GM23338 (cell line): ENCODE data around the gene KYAT1. TPM values are rescaled to one million over a fixed set of nuclear protein-coding genes. Genes with fewer than 3 reads are reported as not detected.

Experiments used
- ATAC-seq: fragments of 200-7000 bp; cut with Tn5 transposase; 3 replicates; pipeline ENCODE4 v1.9.1; 2020
- DNase-seq: peaks from one replicate; pipeline ENCODE4 v3.0.0-alpha.2; 2015; ENCODE audit warnings: low spot score
- H2AFZ ChIP-seq: fragments of 200-600 bp; sonication (generic); 2 replicates; pipeline ENCODE4 v1.8.0; 2016; ENCODE audit warnings: antibody characterized with exemption, mild to moderate bottlenecking, moderate library complexity
- H3F3A ChIP-seq: fragments of 200-600 bp; sonication (generic); replicated peaks from 2 replicates; pipeline ENCODE4 v1.8.0; 2017; ENCODE audit warnings: antibody characterized with exemption, mixed run types, low read depth
- H3K27ac ChIP-seq: fragments of 200-600 bp; sonication (generic); 2 replicates; pipeline ENCODE4 v1.6.1; 2016; ENCODE audit warnings: low read depth
- H3K27me3 ChIP-seq: fragments of 200-600 bp; sonication (generic); 2 replicates; pipeline ENCODE4 v1.8.0; 2016; ENCODE audit warnings: mild to moderate bottlenecking, mixed run types, moderate library complexity; ENCODE audit not compliant: insufficient read depth
- H3K36me3 ChIP-seq: fragments of 200-600 bp; sonication (generic); 2 replicates; pipeline ENCODE4 v1.8.0; 2016; ENCODE audit warnings: mild to moderate bottlenecking; ENCODE audit not compliant: insufficient read depth
- H3K4me1 ChIP-seq: fragments of 200-600 bp; sonication (generic); 2 replicates; pipeline ENCODE4 v1.8.0; 2016; ENCODE audit warnings: mild to moderate bottlenecking, moderate library complexity; ENCODE audit not compliant: insufficient read depth
- H3K4me2 ChIP-seq: fragments of 200-600 bp; sonication (generic); 2 replicates; pipeline ENCODE4 v1.7.1; 2017; ENCODE audit warnings: mixed run types
- H3K4me3 ChIP-seq: fragments of 200-600 bp; sonication (generic); 2 replicates; pipeline ENCODE4 v1.6.1; 2016; ENCODE audit warnings: mixed run types
- H3K79me2 ChIP-seq: fragments of 200-600 bp; sonication (generic); replicated peaks from 2 replicates; pipeline ENCODE4 v1.8.0; 2017; ENCODE audit warnings: mild to moderate bottlenecking; ENCODE audit not compliant: insufficient read depth
- H3K9me2 ChIP-seq: fragments of 200-600 bp; sonication (generic); 2 replicates; pipeline ENCODE4 v1.8.0; 2017; ENCODE audit not compliant: insufficient read depth
- H4K20me1 ChIP-seq: fragments of 200-600 bp; sonication (generic); replicated peaks from 2 replicates; pipeline ENCODE4 v1.8.0; 2017; ENCODE audit warnings: mild to moderate bottlenecking; ENCODE audit not compliant: insufficient read depth
- H3K27ac Mint-ChIP-seq: 2 replicates; pipeline ENCODE4 v1.8.0; 2020; ENCODE audit warnings: inconsistent platforms, mild to moderate bottlenecking, moderate library complexity, mixed read lengths
- H3K27me3 Mint-ChIP-seq: 3 replicates; pipeline ENCODE4 v1.8.0; 2022; ENCODE audit warnings: low read depth, mild to moderate bottlenecking, moderate library complexity, mixed read lengths, inconsistent platforms; ENCODE audit not compliant: insufficient read depth, poor library complexity
- H3K36me3 Mint-ChIP-seq: 3 replicates; pipeline ENCODE4 v1.8.0; 2021; ENCODE audit warnings: low read depth, mild to moderate bottlenecking, inconsistent platforms, moderate library complexity, mixed read lengths
- H3K4me1 Mint-ChIP-seq: 3 replicates; pipeline ENCODE4 v1.8.0; 2020; ENCODE audit warnings: mild to moderate bottlenecking, inconsistent platforms, mixed read lengths
- H3K4me3 Mint-ChIP-seq: 3 replicates; pipeline ENCODE4 v1.8.0; 2021; ENCODE audit warnings: moderate library complexity, mild to moderate bottlenecking, inconsistent platforms, mixed read lengths
- H3K9me3 Mint-ChIP-seq: 3 replicates; pipeline ENCODE4 v1.8.0; 2020; ENCODE audit warnings: moderate library complexity, mild to moderate bottlenecking, inconsistent platforms, mixed read lengths
- CREB1 ChIP-seq: fragments of 250-450 bp; sonication (Bioruptor Pico); IDR thresholded peaks from 2 replicates; pipeline ENCODE4 v1.5.0; 2020; ENCODE audit warnings: low read depth, mild to moderate bottlenecking, moderate library complexity
- EZH2 ChIP-seq: fragments of 200-600 bp; sonication (generic); IDR thresholded peaks from one replicate; pipeline ENCODE4 v1.8.0; 2017; ENCODE audit warnings: antibody characterized with exemption, mild to moderate bottlenecking, low read depth; ENCODE audit not compliant: unreplicated experiment
- EZH2phosphoT487 ChIP-seq: fragments of 200-600 bp; sonication (generic); IDR thresholded peaks from one replicate; pipeline ENCODE4 v1.8.1; 2018; ENCODE audit warnings: antibody characterized with exemption; ENCODE audit not compliant: unreplicated experiment
- JUNB ChIP-seq: IDR thresholded peaks from one replicate; pipeline ENCODE4 v1.6.1; 2016; ENCODE audit warnings: antibody characterized with exemption; ENCODE audit not compliant: unreplicated experiment
- NANOG ChIP-seq: IDR thresholded peaks from 2 replicates; pipeline ENCODE4 v1.6.1; 2016; ENCODE audit warnings: antibody characterized with exemption, borderline replicate concordance
- STAT1 ChIP-seq: IDR thresholded peaks from one replicate; pipeline ENCODE4 v1.6.1; 2016; ENCODE audit warnings: antibody characterized with exemption; ENCODE audit not compliant: unreplicated experiment
- ZNF114 ChIP-seq: fragments of 250-450 bp; sonication (Bioruptor Pico); IDR thresholded peaks from 2 replicates; pipeline ENCODE4 v1.5.0; 2020; ENCODE audit warnings: mild to moderate bottlenecking, moderate library complexity
- ZNF331 ChIP-seq: fragments of 250-450 bp; sonication (Bioruptor Pico); IDR thresholded peaks from 2 replicates; pipeline ENCODE4 v1.5.0; 2020; ENCODE audit warnings: low read depth, mild to moderate bottlenecking, moderate library complexity
- polyA plus RNA-seq: library from polyadenylated mRNA; unstranded; fragments of >200 nt; fragmentation: Nextera tagmentation; extraction: Ambion mirVana; gene quantifications from 2 replicates; pipeline ENCODE4 v1.2.1, GENCODE V29; 2016
- total RNA-seq: library from RNA; depleted of rRNA; stranded (reverse); fragments of >200 nt; shearing (Covaris generic); gene quantifications from 2 replicates; pipeline ENCODE4 v1.2.3, GENCODE V29; 2014
- TF ChIP-seq, protein P1 (sequence below): IDR thresholded peaks from 2 replicates; pipeline ENCODE4 v1.6.1; 2016; ENCODE audit warnings: antibody characterized with exemption
- TF ChIP-seq, protein P2 (sequence below): IDR thresholded peaks from one replicate; pipeline ENCODE4 v1.6.1; 2018; ENCODE audit warnings: antibody characterized with exemption; ENCODE audit not compliant: unreplicated experiment
- TF ChIP-seq, protein P3 (sequence below), 2 experiments: fragments of 200-600 bp in 1 of 2; sonication (generic) in 1 of 2; conservative IDR thresholded peaks; 2 replicates each; pipeline versions ENCODE4 v1.5.1 to v1.6.1; 2016 to 2017; ENCODE audit warnings: antibody characterized with exemption in 2 of 2, low read depth in 2 of 2, mild to moderate bottlenecking in 2 of 2, moderate library complexity in 1 of 2
- TF ChIP-seq, protein P4 (sequence below): fragments of 250-450 bp; sonication (Bioruptor Pico); IDR thresholded peaks from 2 replicates; pipeline ENCODE4 v1.5.0; 2020; ENCODE audit warnings: mild to moderate bottlenecking, moderate library complexity

The KYAT1 gene
- total and polyA plus RNA-seq, 2 experiments from 2014 or later: 26.1 to 34.0 TPM

DNA sequence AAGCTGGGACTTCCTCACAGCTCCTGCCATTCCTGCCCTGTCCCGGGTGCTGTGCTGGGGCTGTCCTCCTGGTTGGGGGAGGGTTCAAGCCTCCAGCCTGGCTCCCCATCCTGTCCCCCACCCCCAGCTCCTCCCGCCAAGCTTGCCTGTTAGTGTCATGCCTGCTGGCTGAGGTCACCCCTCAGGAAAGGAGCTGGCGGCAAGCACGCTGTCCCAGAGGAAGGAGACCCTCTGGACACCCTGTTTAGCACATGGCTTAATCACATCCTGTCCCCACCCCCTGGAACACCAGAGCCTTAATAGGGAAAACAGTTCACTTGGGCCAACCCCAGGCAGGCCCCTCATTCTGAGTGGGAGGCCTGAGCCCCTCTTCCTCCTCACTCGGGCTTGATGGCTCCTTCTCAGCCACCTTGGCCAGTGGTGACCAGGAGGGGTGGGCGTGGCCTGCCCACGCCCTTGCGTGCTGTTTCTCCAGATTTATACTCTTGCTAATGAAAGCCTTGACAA is 29.8 kb upstream of the KYAT1 start:
- peak; percentile 26 for ATAC-seq
- Histone ChIP-seq H3K79me2 (peaks cover 31% of the 10 kb centered on the region), H3F3A (no peaks in the 10 kb centered on the region), H3K4me1 (peaks cover 13% of the 10 kb centered on the region), H2AFZ (no peak overlapping the region), H3K4me3 (no peak overlapping the region), H3K9me2 (no peaks in the 10 kb centered on the region), H3K4me2 (peak overlapping the region; percentile 64), H3K27ac (peak overlapping the region; percentile 94), H3K27me3 (no peaks in the 10 kb centered on the region), H3K36me3 (peaks cover 5% of the 10 kb centered on the region; the same call in 1 of the 2 replicates), H4K20me1 (peaks cover 16% of the 10 kb centered on the region; the same call in 1 of the 2 replicates)
- Mint-ChIP-seq H3K9me3 (no peaks in the 10 kb centered on the region), H3K4me3 (no peak overlapping the region), H3K4me1 (peaks cover 32% of the 10 kb centered on the region), H3K36me3 (peaks cover 68% of the 10 kb centered on the region), H3K27ac (peak overlapping the region; percentile 95), H3K27me3 (peaks cover 6% of the 10 kb centered on the region)
- DNase-seq: peak; percentile 28
- TF ChIP-seq ZNF114: no peak
- no peak for TF ChIP-seq ZNF331 (CRISPR knock-in tag)
- TF ChIP-seq EZH2: no peak
- no peak for TF ChIP-seq NANOG
- TF ChIP-seq, protein P1, sequence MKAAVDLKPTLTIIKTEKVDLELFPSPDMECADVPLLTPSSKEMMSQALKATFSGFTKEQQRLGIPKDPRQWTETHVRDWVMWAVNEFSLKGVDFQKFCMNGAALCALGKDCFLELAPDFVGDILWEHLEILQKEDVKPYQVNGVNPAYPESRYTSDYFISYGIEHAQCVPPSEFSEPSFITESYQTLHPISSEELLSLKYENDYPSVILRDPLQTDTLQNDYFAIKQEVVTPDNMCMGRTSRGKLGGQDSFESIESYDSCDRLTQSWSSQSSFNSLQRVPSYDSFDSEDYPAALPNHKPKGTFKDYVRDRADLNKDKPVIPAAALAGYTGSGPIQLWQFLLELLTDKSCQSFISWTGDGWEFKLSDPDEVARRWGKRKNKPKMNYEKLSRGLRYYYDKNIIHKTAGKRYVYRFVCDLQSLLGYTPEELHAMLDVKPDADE: no peak
- TF ChIP-seq, protein P2, sequence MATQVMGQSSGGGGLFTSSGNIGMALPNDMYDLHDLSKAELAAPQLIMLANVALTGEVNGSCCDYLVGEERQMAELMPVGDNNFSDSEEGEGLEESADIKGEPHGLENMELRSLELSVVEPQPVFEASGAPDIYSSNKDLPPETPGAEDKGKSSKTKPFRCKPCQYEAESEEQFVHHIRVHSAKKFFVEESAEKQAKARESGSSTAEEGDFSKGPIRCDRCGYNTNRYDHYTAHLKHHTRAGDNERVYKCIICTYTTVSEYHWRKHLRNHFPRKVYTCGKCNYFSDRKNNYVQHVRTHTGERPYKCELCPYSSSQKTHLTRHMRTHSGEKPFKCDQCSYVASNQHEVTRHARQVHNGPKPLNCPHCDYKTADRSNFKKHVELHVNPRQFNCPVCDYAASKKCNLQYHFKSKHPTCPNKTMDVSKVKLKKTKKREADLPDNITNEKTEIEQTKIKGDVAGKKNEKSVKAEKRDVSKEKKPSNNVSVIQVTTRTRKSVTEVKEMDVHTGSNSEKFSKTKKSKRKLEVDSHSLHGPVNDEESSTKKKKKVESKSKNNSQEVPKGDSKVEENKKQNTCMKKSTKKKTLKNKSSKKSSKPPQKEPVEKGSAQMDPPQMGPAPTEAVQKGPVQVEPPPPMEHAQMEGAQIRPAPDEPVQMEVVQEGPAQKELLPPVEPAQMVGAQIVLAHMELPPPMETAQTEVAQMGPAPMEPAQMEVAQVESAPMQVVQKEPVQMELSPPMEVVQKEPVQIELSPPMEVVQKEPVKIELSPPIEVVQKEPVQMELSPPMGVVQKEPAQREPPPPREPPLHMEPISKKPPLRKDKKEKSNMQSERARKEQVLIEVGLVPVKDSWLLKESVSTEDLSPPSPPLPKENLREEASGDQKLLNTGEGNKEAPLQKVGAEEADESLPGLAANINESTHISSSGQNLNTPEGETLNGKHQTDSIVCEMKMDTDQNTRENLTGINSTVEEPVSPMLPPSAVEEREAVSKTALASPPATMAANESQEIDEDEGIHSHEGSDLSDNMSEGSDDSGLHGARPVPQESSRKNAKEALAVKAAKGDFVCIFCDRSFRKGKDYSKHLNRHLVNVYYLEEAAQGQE: no peak
- TF ChIP-seq, protein P3, sequence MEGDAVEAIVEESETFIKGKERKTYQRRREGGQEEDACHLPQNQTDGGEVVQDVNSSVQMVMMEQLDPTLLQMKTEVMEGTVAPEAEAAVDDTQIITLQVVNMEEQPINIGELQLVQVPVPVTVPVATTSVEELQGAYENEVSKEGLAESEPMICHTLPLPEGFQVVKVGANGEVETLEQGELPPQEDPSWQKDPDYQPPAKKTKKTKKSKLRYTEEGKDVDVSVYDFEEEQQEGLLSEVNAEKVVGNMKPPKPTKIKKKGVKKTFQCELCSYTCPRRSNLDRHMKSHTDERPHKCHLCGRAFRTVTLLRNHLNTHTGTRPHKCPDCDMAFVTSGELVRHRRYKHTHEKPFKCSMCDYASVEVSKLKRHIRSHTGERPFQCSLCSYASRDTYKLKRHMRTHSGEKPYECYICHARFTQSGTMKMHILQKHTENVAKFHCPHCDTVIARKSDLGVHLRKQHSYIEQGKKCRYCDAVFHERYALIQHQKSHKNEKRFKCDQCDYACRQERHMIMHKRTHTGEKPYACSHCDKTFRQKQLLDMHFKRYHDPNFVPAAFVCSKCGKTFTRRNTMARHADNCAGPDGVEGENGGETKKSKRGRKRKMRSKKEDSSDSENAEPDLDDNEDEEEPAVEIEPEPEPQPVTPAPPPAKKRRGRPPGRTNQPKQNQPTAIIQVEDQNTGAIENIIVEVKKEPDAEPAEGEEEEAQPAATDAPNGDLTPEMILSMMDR (conservative IDR thresholded peaks at IDR 0.05; ENCODE audit: low read depth in 2 of 2): no peak
- TF ChIP-seq JUNB: no peak
- TF ChIP-seq STAT1: no peak
- TF ChIP-seq CREB1 (CRISPR knock-in tag): no peak
- TF ChIP-seq EZH2phosphoT487: no peak
- TF ChIP-seq, protein P4, sequence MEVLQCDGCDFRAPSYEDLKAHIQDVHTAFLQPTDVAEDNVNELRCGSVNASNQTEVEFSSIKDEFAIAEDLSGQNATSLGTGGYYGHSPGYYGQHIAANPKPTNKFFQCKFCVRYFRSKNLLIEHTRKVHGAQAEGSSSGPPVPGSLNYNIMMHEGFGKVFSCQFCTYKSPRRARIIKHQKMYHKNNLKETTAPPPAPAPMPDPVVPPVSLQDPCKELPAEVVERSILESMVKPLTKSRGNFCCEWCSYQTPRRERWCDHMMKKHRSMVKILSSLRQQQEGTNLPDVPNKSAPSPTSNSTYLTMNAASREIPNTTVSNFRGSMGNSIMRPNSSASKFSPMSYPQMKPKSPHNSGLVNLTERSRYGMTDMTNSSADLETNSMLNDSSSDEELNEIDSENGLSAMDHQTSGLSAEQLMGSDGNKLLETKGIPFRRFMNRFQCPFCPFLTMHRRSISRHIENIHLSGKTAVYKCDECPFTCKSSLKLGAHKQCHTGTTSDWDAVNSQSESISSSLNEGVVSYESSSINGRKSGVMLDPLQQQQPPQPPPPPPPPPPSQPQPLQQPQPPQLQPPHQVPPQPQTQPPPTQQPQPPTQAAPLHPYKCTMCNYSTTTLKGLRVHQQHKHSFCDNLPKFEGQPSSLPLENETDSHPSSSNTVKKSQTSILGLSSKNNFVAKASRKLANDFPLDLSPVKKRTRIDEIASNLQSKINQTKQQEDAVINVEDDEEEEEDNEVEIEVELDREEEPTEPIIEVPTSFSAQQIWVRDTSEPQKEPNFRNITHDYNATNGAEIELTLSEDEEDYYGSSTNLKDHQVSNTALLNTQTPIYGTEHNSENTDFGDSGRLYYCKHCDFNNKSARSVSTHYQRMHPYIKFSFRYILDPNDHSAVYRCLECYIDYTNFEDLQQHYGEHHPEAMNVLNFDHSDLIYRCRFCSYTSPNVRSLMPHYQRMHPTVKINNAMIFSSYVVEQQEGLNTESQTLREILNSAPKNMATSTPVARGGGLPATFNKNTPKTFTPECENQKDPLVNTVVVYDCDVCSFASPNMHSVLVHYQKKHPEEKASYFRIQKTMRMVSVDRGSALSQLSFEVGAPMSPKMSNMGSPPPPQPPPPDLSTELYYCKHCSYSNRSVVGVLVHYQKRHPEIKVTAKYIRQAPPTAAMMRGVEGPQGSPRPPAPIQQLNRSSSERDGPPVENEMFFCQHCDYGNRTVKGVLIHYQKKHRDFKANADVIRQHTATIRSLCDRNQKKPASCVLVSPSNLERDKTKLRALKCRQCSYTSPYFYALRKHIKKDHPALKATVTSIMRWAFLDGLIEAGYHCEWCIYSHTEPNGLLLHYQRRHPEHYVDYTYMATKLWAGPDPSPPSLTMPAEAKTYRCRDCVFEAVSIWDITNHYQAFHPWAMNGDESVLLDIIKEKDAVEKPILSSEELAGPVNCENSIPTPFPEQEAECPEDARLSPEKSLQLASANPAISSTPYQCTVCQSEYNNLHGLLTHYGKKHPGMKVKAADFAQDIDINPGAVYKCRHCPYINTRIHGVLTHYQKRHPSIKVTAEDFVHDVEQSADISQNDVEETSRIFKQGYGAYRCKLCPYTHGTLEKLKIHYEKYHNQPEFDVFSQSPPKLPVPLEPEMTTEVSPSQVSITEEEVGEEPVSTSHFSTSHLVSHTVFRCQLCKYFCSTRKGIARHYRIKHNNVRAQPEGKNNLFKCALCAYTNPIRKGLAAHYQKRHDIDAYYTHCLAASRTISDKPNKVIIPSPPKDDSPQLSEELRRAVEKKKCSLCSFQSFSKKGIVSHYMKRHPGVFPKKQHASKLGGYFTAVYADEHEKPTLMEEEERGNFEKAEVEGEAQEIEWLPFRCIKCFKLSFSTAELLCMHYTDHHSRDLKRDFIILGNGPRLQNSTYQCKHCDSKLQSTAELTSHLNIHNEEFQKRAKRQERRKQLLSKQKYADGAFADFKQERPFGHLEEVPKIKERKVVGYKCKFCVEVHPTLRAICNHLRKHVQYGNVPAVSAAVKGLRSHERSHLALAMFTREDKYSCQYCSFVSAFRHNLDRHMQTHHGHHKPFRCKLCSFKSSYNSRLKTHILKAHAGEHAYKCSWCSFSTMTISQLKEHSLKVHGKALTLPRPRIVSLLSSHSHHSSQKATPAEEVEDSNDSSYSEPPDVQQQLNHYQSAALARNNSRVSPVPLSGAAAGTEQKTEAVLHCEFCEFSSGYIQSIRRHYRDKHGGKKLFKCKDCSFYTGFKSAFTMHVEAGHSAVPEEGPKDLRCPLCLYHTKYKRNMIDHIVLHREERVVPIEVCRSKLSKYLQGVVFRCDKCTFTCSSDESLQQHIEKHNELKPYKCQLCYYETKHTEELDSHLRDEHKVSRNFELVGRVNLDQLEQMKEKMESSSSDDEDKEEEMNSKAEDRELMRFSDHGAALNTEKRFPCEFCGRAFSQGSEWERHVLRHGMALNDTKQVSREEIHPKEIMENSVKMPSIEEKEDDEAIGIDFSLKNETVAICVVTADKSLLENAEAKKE (CRISPR knock-in tag): no peak
